ENCODE results near the gene CCSER2. TPM values are rescaled to one million over a fixed set of nuclear protein-coding genes. Genes with fewer than 3 reads are reported as not detected.
"Not testable (repeated sequence)": the region's sequence is repeated elsewhere in the genome, so short reads cannot be mapped to it uniquely, and the experiment has no call there.

The CCSER2 gene
- total RNA-seq, 3 donors from 2014 or later: 37.1 to 42.0 (median 40.9) TPM

GRCh38 chr10:84524435-84524834 lies 196.0 kb downstream of the CCSER2 start:
- no peak for DNase-seq
- Mint-ChIP-seq H3K36me3 (ENCODE audit: insufficient read depth) (peaks cover 1% of the 10 kb centered on the region), H3K27me3 (ENCODE audit: low read depth) (no peaks in the 10 kb centered on the region), H3K9me3 (peaks cover 20% of the 10 kb centered on the region), H3K4me3 (no peak overlapping the region), H3K4me1 (ENCODE audit: low read depth) (peaks cover 3% of the 10 kb centered on the region)
- ATAC-seq: no peak

- H3K27me3 Mint-ChIP-seq (ENCODE audit: low read depth): no peaks in the 10 kb centered on the region
- H3K4me3 Mint-ChIP-seq: no peak overlapping the region
- ATAC-seq: no peak
- DNase-seq: no peak
- H3K4me1 Mint-ChIP-seq (ENCODE audit: low read depth): peaks cover 3% of the 10 kb centered on the region
- peaks cover 20% of the 10 kb centered on the region for H3K9me3 Mint-ChIP-seq
- peaks cover 1% of the 10 kb centered on the region for H3K36me3 Mint-ChIP-seq (ENCODE audit: insufficient read depth)
Measured at GRCh38 chr10:84525120-84525806, 196.9 kb downstream of the CCSER2 start.

GRCh38 chr10:84525807-84526182 lies 197.4 kb downstream of the CCSER2 start:
- not testable (repeated sequence) for DNase-seq; ATAC-seq; H3K4me1 Mint-ChIP-seq (ENCODE audit: low read depth); H3K36me3 Mint-ChIP-seq (ENCODE audit: insufficient read depth); H3K4me3 Mint-ChIP-seq; H3K27me3 Mint-ChIP-seq (ENCODE audit: low read depth)
- peaks cover 20% of the 10 kb centered on the region for H3K9me3 Mint-ChIP-seq

GRCh38 chr10:84527386-84527785 lies 199.0 kb downstream of the CCSER2 start:
- not testable (repeated sequence) for ATAC-seq, H3K4me3 Mint-ChIP-seq

GRCh38 chr10:84528526-84528925 lies 200.1 kb downstream of the CCSER2 start:
- DNase-seq; ATAC-seq; H3K4me1 Mint-ChIP-seq (ENCODE audit: low read depth); H3K4me3 Mint-ChIP-seq; H3K27me3 Mint-ChIP-seq (ENCODE audit: low read depth); H3K36me3 Mint-ChIP-seq (ENCODE audit: insufficient read depth): not testable (repeated sequence)
- peaks cover 20% of the 10 kb centered on the region for H3K9me3 Mint-ChIP-seq

More at GRCh38 chr10:84527386-84527785, 199.0 kb downstream of the CCSER2 start:
- not testable (repeated sequence) for H3K36me3 Mint-ChIP-seq (ENCODE audit: insufficient read depth); H3K27me3 Mint-ChIP-seq (ENCODE audit: low read depth); H3K4me1 Mint-ChIP-seq (ENCODE audit: low read depth); DNase-seq
- H3K9me3 Mint-ChIP-seq: peaks cover 20% of the 10 kb centered on the region

GRCh38 chr10:84530724-84531325 lies 202.4 kb downstream of the CCSER2 start:
- Mint-ChIP-seq H3K4me3 (no peak overlapping the region), H3K27me3 (ENCODE audit: low read depth) (no peaks in the 10 kb centered on the region), H3K36me3 (ENCODE audit: insufficient read depth) (no peaks in the 10 kb centered on the region), H3K4me1 (ENCODE audit: low read depth) (peaks cover 12% of the 10 kb centered on the region), H3K9me3 (peaks cover 10% of the 10 kb centered on the region)
- DNase-seq: no peak
- ATAC-seq: no peak

GRCh38 chr10:84531396-84531795 lies 203.0 kb downstream of the CCSER2 start:
- Mint-ChIP-seq H3K36me3 (ENCODE audit: insufficient read depth) (no peaks in the 10 kb centered on the region), H3K4me3 (no peak overlapping the region), H3K27me3 (ENCODE audit: low read depth) (no peaks in the 10 kb centered on the region), H3K4me1 (ENCODE audit: low read depth) (peaks cover 12% of the 10 kb centered on the region), H3K9me3 (peaks cover 5% of the 10 kb centered on the region)
- no peak for DNase-seq
- no peak for ATAC-seq

GRCh38 chr10:84534168-84534567 lies 205.8 kb downstream of the CCSER2 start:
- DNase-seq: no peak
- Mint-ChIP-seq H3K9me3 (no peaks in the 10 kb centered on the region), H3K4me3 (no peak overlapping the region)

GRCh38 chr10:84537447-84537931 lies 209.1 kb downstream of the CCSER2 start:
- H3K4me3 Mint-ChIP-seq: no peak overlapping the region
- peak; percentile 70 to 72 for ATAC-seq

More at GRCh38 chr10:84534168-84534567, 205.8 kb downstream of the CCSER2 start:
- H3K27me3 Mint-ChIP-seq (ENCODE audit: low read depth): peaks cover under 1% of the 10 kb centered on the region
- peaks cover 16% of the 10 kb centered on the region for H3K4me1 Mint-ChIP-seq (ENCODE audit: low read depth)
- no peaks in the 10 kb centered on the region for H3K36me3 Mint-ChIP-seq (ENCODE audit: insufficient read depth)
- no peak for ATAC-seq

GRCh38 chr10:84538036-84538435 lies 209.6 kb downstream of the CCSER2 start:
- Mint-ChIP-seq H3K9me3 (no peaks in the 10 kb centered on the region), H3K4me3 (no peak overlapping the region), H3K4me1 (ENCODE audit: low read depth) (peaks cover 23% of the 10 kb centered on the region), H3K27me3 (ENCODE audit: low read depth) (peaks cover 23% of the 10 kb centered on the region), H3K36me3 (ENCODE audit: insufficient read depth) (no peaks in the 10 kb centered on the region)
- no peak for ATAC-seq
- DNase-seq: no peak

More at GRCh38 chr10:84537447-84537931, 209.1 kb downstream of the CCSER2 start:
- H3K36me3 Mint-ChIP-seq (ENCODE audit: insufficient read depth): no peaks in the 10 kb centered on the region
- peaks cover 23% of the 10 kb centered on the region for H3K4me1 Mint-ChIP-seq (ENCODE audit: low read depth)
- peak; percentile 26 for DNase-seq
- no peaks in the 10 kb centered on the region for H3K9me3 Mint-ChIP-seq
- peaks cover 20% of the 10 kb centered on the region for H3K27me3 Mint-ChIP-seq (ENCODE audit: low read depth)

- H3K4me1 Mint-ChIP-seq (ENCODE audit: low read depth): peaks cover 21% of the 10 kb centered on the region
- no peak for ATAC-seq
- DNase-seq: no peak
- H3K27me3 Mint-ChIP-seq (ENCODE audit: low read depth): peaks cover 25% of the 10 kb centered on the region
- no peaks in the 10 kb centered on the region for H3K36me3 Mint-ChIP-seq (ENCODE audit: insufficient read depth)
- no peaks in the 10 kb centered on the region for H3K9me3 Mint-ChIP-seq
- no peak overlapping the region for H3K4me3 Mint-ChIP-seq
Measured at GRCh38 chr10:84539216-84539615, 210.8 kb downstream of the CCSER2 start.

- peaks cover 14% of the 10 kb centered on the region for H3K4me1 Mint-ChIP-seq (ENCODE audit: low read depth)
- peak; percentile 4 to 6 for ATAC-seq
- no peaks in the 10 kb centered on the region for H3K36me3 Mint-ChIP-seq (ENCODE audit: insufficient read depth)
- no peaks in the 10 kb centered on the region for H3K9me3 Mint-ChIP-seq
- H3K4me3 Mint-ChIP-seq: peak overlapping the region; percentile 47
- DNase-seq: no peak
- H3K27me3 Mint-ChIP-seq (ENCODE audit: low read depth): peaks cover 25% of the 10 kb centered on the region
Measured at GRCh38 chr10:84540022-84540616, 211.7 kb downstream of the CCSER2 start.

GRCh38 chr10:84540617-84541288 lies 212.4 kb downstream of the CCSER2 start:
- DNase-seq: peak; percentile 65
- Mint-ChIP-seq H3K4me1 (ENCODE audit: low read depth) (peaks cover 11% of the 10 kb centered on the region), H3K4me3 (peak overlapping the region; percentile 74), H3K9me3 (no peaks in the 10 kb centered on the region), H3K36me3 (ENCODE audit: insufficient read depth) (no peaks in the 10 kb centered on the region), H3K27me3 (ENCODE audit: low read depth) (peaks cover 25% of the 10 kb centered on the region)
- peak; percentile 84 to 85 for ATAC-seq

GRCh38 chr10:84541289-84541637 lies 212.9 kb downstream of the CCSER2 start:
- no peak for ATAC-seq
- H3K4me1 Mint-ChIP-seq (ENCODE audit: low read depth): peaks cover 11% of the 10 kb centered on the region
- no peaks in the 10 kb centered on the region for H3K36me3 Mint-ChIP-seq (ENCODE audit: insufficient read depth)
- H3K4me3 Mint-ChIP-seq: peak overlapping the region; percentile 74
- H3K27me3 Mint-ChIP-seq (ENCODE audit: low read depth): peaks cover 25% of the 10 kb centered on the region
- no peak for DNase-seq
- no peaks in the 10 kb centered on the region for H3K9me3 Mint-ChIP-seq

All from activated T-cell treated with anti-CD3 and anti-CD28 coated beads, Interleukin-2, amount 50 U/mL, for 4 hours (primary cell).